ENCODE data around the gene SETD6.

DNA sequence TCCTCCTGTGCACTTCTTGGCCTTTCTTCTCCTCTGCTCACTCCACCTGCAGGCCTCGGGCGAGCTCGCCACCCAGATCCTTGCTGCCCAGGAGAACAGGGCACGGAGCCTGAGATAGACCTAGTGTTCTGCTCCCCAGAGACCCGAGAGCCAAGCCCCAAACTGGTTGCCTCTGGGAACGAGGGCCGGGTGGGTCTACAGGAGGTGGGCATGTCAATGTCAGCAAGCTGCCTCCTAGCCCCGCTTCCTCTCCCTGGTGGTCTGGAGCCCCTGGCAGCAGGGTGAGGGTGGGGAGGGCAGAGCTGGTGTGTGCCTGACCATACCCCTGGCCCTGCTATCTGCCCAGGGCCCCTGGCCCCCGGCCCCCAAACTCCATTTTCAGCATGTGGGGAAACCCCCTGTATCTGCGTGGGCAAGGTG, 16.2 kb upstream of the SETD6 start:
- TF ChIP-seq, protein P1, sequence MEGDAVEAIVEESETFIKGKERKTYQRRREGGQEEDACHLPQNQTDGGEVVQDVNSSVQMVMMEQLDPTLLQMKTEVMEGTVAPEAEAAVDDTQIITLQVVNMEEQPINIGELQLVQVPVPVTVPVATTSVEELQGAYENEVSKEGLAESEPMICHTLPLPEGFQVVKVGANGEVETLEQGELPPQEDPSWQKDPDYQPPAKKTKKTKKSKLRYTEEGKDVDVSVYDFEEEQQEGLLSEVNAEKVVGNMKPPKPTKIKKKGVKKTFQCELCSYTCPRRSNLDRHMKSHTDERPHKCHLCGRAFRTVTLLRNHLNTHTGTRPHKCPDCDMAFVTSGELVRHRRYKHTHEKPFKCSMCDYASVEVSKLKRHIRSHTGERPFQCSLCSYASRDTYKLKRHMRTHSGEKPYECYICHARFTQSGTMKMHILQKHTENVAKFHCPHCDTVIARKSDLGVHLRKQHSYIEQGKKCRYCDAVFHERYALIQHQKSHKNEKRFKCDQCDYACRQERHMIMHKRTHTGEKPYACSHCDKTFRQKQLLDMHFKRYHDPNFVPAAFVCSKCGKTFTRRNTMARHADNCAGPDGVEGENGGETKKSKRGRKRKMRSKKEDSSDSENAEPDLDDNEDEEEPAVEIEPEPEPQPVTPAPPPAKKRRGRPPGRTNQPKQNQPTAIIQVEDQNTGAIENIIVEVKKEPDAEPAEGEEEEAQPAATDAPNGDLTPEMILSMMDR (conservative IDR thresholded peaks at IDR 0.05; ENCODE audit: low read length) = no peak
- no peak for TF ChIP-seq EZH2phosphoT487 (IDR thresholded peaks at IDR 0.05; ENCODE audit: borderline replicate concordance)

All from Loucy (cell line).